GM19025 (cell line): ENCODE data around the gene ZBTB5.
A peak's percentile ranks its signal among the peaks of the same experiment; 100 is the strongest.
"Not testable (repeated sequence)": the region's sequence is repeated elsewhere in the genome, so short reads cannot be mapped to it uniquely, and the experiment has no call there.

Experiments
- ATAC-seq: cut with Tn5 transposase; IDR thresholded peaks from one replicate; pipeline ENCODE4 v1.9.1; 2021; ENCODE audit warnings: mild to moderate bottlenecking, low read depth, moderate library complexity; ENCODE audit not compliant: unreplicated experiment

ZBTB5 gene

DNA sequence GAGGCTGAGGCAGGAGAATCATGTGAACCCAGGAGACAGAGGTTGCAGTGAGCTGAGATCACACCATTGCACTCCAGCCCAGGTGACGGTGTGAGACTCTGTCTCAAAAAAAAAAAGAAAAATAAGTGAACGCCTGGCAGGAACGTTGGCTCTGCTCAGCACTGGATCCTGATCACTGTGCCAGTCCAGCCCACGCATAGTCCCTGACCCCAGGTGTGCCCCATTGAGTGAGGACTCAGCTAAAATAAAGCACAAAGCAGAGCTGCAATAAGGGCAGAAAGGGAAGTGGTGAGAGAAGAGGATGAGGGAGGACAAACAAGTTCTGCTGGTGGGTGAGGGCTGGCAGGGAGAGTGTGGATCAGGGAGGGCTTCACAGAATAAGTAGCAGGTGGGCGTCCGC, 38.4 kb downstream of the ZBTB5 start:
- no peak for ATAC-seq

DNA sequence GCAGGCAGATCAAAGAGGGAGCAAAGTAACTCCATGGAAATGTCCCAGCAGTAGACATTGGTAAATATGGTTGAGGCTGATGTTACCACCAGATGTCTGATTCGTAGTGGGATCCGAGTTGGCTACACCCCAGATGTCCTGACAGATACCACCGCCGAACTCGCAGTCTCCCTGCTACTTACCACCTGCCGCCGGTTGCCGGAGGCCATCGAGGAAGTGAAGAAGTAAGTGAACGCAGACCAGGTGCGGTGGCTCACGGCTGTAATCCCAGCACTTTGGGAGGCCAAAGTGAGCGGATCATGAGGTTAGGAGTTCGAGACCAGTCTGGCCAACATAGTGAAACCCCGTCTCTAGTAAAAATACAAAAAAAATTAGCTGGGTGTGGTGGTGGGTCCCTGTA, 38.8 kb downstream of the ZBTB5 start:
- ATAC-seq: not testable (repeated sequence)

DNA sequence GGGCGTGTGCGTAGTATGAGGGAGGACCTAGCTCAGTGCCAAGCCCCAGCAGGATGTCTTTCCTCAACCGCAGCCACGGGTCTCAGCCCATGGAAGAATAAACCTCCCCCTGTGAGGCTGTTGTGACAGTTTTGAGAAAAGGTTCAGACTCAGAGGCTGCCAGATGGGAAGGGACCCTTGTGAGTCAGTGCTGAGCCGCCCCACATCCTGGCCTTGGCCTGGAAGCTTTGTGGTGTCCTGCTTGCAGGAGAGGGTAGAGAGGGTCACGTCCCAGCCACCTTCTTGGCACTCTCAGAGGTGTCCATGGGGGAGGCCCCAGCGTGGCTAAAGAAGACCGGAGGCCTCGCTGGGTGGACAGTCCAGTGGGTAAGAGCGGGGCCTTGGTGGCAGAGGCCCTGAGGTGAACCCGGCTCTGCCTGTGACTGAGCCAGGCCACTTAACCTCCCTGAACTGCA, 39.9 kb downstream of the ZBTB5 start:
- ATAC-seq: no peak

DNA sequence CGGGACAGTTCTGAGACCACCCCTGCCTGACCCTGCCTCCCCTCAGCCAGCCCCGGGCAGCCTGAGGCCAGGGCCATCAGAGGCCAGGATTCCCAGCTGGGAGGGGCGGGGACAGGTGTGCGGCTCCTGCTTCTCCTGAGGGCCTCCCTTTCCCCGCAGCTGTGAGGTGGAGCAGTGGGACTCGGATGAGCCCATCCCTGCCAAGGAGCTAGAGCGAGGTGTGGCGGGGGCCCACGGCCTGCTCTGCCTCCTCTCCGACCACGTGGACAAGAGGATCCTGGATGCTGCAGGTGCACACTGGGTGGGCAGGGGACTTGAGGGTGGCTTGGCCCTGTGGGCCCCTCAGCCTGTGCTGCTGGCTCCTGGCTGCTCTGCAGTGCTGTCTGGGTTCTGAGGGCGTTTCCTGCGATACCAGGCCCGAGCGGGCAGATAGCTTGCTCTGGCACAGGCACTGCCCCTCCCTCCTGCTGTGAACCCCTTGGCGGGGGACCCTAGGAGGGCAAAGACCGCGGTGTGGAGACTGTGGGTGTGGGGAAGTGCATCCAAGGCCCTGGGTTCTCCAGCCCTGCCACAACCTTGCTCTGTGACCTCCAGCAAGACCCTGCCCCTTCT, 40.5 kb downstream of the ZBTB5 start:
- ATAC-seq: no peak

DNA sequence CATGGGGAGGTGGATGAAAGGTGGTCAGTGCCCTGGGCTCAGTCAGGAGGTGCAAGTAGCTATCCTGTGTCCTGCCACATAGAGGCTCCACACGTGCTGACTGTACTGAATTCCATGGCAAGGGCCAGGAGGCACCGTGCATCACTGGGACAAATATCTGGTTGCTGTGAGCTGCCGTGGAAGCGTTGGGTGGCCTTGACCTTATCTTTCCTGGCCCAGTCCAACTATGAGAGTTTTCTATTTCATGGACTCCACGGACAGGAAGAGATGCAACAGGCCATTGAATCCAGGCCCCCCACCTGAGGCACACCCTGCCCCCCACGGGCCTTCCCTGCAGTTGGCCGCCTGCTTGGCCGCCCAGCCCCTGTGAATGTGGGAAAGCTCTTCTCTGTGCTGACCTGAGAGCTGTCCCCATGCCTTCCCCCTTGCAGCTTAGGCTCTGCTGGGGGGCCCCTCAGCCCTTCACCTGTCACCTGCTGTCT, 41.0 kb downstream of the ZBTB5 start:
- ATAC-seq: no peak

DNA sequence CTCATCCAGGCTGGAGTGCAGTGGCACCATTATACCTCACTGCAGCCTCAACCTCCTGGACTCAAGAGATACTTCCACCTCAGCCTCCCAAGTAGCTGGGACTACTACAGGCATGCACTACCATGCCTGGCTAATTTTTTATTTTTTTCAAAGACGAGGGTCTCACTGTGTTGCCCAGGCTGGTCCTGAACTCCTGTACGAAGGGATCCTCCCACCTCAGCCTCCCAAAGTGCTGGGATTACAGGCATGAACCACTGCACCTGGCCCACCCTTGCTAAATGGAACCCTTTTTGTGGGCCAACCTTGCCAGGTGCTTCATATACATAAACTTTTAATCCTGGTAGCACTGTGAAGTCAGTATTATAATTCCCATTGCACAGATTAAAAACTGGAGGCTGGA, 41.7 kb downstream of the ZBTB5 start:
- no peak for ATAC-seq

DNA sequence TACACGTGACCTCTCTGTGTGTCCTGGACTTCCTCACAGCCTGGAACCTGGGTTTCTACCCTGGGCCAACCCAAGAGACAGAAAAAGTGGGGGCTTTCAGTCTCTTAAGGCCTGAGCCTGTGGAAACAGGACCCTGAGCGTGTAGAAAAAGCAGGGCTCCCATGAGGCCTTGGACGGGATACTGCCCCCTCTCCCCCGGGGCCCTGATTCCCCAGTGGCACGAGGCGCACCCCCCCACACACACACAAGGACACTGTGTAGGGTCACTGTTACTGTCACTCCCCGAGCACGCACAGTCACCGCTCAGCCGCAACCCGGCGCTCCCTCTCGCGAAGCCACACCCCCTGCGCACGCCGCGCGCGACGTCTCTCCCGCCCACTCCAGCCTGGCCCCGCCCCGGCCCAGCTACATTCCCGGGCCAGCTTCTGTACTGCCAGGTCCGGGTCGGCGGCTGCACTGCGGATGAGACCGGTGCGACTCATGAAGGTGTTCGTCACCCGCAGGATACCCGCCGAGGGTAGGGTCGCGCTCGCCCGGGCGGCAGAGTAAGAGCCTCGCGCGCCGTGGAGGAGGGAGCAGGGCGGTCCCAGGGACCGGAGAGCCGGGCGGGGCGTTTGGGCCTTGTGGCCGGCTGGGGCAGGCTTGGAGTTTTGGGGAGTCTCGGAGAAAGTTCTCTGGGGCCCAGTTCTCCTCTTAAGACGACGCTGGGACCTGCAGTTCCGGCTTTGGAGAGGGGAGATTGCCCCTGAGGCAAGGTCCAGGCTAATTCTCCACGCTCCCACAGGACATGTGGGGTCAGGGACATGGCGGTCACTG, 42.8 kb downstream of the ZBTB5 start, which contains the start of gene GRHPR:
TSS of gene GRHPR (plus strand) at position 408 of the 816 bp plus-strand sequence. CDS start at position 463, 55 bp downstream.
- ATAC-seq: peak; percentile 91

DNA sequence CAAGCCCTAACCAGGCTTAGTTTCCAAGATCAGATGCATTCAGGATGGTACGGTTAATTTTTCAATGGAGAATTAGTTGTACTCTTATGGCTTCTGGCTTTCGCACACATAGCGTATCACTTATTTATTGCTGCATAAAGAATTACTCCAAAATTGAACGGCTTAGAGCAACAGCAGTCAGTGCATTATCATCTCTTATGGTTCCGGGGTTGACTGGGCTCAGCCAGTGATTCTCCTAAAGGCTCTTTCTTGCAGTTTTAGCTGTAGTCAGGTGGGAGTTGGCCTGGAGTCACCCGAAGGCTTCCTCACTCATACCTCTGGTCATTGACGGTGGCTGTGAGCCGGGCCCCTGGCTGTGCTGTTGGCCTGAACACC, 43.3 kb downstream of the ZBTB5 start:
- ATAC-seq: no peak

DNA sequence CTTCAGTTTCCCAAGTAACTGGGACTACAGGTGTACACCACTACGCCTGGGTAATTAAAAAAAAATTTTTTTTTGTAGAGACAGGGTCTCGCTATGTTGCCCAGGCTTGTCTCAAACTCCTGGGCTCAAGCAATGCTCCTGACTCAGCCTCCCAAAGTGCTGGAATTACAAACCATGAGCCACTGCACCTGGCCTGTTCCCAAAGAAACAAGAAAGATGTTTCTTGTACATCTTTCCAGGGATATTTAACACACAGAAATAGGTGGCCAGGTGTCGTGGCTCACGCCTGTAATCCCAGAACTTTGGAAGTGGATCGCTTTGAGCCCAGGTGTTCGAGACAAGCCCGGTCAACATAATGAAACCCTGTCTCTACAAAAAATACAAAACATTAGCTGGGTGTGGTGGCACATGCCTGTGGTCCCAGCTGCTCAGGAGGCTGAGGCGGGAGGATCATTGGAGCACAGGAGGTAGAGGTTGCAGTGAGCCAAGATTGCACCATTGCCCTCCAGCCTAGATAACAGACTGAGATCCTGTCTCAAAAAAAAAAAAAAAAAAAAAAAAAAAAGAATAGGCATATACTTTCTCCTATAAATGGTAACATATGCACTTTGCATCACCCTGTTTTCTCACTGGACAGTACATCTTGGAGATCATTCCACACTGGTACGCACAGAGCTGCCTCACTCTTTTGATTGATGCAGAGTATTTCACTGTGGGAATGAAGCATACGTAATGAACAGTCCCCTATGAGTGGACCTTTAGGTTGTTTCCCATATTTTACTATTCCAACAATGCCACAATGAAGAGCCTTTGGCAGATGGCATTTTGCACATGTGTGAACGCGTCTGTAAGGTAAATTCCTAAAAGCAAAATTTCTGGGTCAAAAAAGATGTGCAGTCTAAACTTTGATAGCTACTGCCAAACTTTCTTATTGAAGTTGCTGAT, 44.7 kb downstream of the ZBTB5 start:
- no peak for ATAC-seq

DNA sequence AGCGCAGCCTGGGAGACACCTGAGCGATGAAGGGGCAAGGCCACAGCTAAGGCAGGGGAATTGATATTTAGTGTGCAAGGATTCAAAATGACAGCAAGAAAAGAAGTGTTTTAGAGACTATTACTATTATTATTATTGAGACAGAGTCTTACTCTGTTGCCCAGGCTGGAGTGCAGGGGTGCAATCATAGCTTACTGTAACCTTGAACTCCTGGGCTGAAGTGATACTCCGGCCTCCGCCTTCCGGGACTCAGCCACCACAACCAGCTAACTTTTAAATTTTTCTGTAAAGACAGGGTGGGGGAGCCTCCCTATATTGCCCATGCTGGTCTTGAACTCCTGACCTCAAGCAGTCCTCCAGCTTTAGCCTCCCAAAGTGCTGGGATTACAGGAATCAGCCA, 46.0 kb downstream of the ZBTB5 start:
- ATAC-seq: no peak

DNA sequence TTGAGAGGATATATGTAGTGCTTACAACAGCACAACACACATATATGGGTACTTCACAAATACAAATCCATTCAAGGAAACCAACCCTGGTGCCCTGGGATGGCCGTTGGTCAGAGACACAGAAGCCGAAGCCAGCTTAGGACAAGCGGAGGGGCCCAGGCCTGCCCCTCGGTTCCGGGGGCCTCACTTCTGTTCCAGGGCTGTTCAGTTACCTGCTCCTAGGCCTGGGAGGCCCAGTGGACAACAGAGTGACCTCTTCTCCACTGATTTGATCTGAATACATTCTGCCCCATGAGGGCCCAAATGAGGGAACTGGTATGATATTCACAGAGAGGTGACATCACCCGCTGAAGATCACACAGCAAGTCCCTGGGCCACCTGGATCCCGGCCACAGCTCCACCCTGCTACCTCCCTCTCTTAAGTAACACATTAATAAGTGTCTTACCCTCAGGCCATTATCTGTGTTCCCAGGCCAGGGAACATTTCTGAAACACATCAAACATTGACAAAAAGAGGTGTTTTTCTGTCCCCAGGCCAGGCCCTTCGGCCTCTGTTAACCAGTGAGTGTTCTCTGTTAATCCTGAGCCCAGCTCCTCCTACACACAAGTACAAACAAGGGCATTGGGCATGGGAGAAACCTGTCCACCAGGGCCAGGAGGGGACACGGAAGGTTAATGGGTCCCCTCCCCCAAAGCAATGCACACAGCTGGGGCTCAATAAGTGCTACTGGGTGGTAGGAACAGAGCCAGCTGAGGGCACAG, 47.2 kb downstream of the ZBTB5 start:
- no peak for ATAC-seq

DNA sequence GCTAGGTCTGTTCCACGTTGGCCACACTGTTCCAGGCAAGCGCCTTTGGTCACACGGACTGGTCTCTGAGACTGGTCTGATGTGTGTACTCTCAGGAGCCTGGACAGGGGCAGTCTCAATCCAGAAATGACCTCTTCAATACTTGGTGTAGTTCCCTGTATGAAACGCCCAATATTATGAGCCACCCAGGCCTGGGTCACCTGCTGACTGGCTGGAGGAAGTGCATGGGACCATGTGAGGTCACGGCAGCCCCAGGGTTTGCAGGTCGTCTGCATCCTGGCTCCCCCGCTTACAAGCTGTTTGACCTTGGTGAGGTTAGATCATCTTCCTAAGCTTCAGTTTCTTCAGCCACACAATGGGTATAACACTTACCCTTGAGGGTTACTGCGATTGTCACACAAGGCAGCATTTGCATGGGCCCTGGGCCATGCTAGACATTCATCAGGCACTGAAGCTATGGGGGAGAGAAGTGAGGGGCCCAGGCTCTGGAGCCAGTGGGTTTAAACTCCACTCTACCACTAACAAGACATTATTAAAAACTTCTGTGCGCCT, 47.9 kb downstream of the ZBTB5 start:
- no peak for ATAC-seq

DNA sequence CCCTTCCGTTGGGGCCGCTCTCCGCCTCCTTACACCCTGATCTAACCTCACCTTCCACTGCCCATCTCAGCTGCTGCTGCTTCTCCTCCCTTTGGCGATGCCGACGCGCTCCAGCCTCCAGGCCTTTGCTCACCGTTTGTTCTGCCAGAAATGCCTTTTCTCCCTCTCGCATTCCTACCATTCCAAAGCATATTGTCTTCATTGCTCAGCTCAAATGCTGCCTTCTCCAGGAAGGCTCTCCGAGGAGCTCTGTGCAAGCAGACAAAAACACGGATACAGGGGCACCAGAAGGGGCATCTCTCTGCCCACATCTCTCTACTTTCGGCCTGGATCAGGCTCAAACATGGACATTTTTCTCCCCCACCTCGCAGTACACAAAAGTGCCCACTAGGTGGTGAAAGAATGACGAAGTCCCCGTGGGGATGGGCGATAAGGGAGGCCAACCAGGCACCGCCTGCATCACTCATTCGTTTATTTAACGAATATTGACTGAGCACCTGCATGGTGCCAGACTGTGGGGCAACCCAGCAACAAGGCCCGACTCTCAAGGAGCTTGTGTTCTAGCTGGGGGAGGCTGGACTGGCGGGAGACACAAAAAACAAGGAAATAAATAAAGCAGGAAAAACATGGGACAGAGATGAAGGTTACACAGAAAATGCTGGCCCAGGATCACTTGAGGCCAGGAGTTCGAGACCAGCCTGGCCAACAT, 50.1 kb downstream of the ZBTB5 start:
- no peak for ATAC-seq

DNA sequence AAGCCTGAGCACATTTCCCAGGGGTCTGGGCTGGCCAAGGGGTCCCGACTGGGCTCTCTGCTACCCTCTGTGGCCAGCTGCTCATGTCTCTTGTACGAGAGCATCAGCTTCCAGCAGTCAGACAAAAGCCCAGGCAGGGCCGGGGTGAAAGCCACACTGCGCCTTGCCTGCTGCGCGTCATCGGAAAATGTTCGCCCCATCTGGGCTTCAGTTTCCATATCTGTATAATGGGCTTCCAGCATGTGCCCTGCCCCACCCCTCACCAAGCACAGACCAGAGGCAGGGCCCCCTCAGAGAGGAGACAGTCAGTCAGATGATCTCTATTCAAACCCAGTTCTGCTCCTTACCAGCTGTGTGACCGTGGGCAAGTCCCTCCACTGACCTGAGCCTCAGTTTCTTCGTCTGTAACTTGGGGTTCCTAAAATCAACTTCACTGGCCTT, 50.7 kb downstream of the ZBTB5 start:
- no peak for ATAC-seq

DNA sequence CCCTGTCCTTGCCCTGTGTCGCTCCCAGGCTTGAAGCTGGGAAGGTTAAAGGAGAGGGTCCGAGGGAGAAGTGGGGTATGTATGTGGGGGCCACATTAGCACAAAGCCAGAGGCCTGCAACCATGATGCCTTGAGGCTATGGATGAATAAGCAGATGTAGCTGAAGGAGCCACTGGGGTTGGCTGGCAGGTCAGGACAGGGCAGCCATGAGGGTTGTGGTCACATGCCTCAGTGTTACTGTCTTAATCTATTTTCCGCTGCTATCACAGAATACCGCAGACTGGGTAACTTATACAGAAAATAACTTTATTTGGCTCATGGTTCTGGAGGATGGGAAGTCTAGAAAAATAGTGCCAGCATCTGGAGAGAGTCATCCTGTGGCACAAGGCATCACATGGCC, 51.9 kb downstream of the ZBTB5 start:
- no peak for ATAC-seq

DNA sequence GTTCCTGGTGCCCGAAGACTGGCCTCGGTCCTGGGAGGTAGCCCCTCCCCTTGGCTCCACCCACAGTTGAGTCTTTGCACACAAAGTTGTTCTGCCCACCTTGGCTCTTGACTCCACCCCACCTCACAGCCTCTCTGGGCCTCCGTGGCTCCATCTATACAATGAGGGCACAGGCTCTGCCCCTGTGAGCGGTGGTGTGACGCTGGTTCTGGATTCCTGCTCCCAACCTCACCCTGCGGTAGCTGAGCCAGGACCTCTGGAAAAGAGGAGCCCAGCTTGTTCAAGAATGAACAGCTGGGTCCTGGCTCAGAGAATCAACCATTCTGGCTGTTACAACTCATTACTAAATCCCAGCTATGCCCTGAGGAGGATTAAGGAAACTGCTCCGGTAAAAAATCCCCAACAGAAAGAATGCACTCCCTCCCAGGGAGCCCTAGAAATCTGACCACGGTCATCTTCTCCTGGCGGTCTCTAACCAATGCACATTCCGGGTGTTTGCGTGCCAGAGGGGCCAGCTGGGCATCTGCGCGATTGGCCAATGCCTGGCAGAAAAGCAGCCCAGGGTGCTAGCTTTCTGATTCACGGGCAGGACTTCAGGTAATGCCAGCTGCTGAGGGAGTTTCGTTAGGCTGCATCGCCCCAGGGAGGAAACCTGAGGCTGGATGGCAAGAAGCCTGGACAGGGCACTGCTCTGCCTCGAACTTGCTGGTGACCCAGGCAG, 52.7 kb downstream of the ZBTB5 start:
- no peak for ATAC-seq

DNA sequence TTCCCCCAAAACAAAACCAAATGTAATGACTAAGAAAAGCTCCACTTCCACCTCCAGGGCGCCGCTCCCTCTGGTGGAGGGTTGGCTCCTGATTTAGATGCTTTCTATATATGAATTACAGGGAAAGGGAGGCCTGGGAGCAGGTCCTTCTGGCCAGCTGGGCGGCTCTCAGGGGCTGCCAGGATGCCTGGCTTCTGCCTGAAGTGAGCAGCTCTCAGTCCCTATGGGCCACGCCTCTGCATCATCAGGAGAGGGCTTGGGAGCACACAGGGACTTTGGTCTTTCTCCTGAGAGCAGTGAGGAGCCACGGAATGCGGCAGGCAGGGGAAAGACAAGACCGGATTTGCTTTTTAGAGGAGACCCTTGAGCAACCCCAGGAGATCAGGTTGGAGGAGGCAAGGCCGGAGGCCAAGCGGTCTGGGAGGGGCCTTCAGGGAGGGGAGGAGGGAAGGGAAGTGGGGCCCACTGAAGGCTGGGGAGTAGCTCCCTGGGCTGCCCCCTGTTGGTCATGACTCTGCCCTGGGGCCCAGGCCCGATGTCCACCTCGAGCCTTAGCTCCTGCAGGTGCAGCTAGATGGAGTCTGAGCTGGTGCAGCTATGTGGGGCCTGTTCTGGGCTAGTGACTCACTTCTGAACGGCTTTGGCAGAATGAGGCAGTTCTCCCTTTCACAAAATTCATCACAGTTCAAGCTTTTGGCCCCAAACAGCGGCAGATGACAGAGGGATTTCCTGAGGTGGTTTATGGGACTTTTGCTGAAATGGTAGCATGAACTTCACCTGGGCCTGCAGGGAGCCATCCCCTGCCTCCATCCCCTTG, 54.1 kb downstream of the ZBTB5 start:
- peak; percentile 18 for ATAC-seq
